CD4-positive, alpha-beta T cell treated with Interleukin-4 for 1 hour (primary cell): ENCODE results near the gene KNL1.
"Not testable (repeated sequence)": the region's sequence is repeated elsewhere in the genome, so short reads cannot be mapped to it uniquely, and the experiment has no call there.

Experiments used
- DNase-seq, 2 donors: peaks; one replicate each; pipeline ENCODE4 v3.0.0-alpha.2; 2020 to 2022

The KNL1 gene

GRCh38 chr15:40676906-40677305 lies 82.9 kb downstream of the KNL1 start:
- DNase-seq: not testable (repeated sequence)

GRCh38 chr15:40680151-40680550 lies 86.1 kb downstream of the KNL1 start:
- DNase-seq: no peak

GRCh38 chr15:40680959-40681358 lies 86.9 kb downstream of the KNL1 start:
- DNase-seq: not testable (repeated sequence)

- DNase-seq: no peak
Observed at GRCh38 chr15:40684381-40684780, 90.3 kb downstream of the KNL1 start.

- no peak for DNase-seq
Observed at GRCh38 chr15:40685376-40685775, 91.3 kb downstream of the KNL1 start.

GRCh38 chr15:40688932-40689799 lies 95.1 kb downstream of the KNL1 start:
- no peak for DNase-seq

- no peak for DNase-seq
Observed at GRCh38 chr15:40691737-40692136, 97.7 kb downstream of the KNL1 start.

- peak in 1 of 2 donors; percentile 2 for DNase-seq
Observed at GRCh38 chr15:40693904-40694687, 100.0 kb downstream of the KNL1 start.

GRCh38 chr15:40694688-40695468 lies 100.8 kb downstream of the KNL1 start, which contains the start of gene RAD51:
RAD51 (plus strand) TSS chr15:40695174; CDS start chr15:40698759, 3,585 bp downstream.
- peak; percentile 93 to 94 for DNase-seq

- DNase-seq: peak in 1 of 2 donors; percentile 25
Observed at GRCh38 chr15:40695469-40695890, 101.4 kb downstream of the KNL1 start.

GRCh38 chr15:40696228-40696627 lies 102.2 kb downstream of the KNL1 start:
- DNase-seq: no peak

- no peak for DNase-seq
Observed at GRCh38 chr15:40697916-40698315, 103.9 kb downstream of the KNL1 start.

- DNase-seq: peak in 1 of 2 donors; percentile 59
Observed at GRCh38 chr15:40702077-40702476, 108.0 kb downstream of the KNL1 start.

GRCh38 chr15:40706121-40706520 lies 112.1 kb downstream of the KNL1 start:
- DNase-seq: no peak
